SK-N-SH treated with all-trans-retinoic acid at 6 μM for 48 hours (cell line): ENCODE data around the gene CLEC12A.
"Not testable (repeated sequence)": the region's sequence is repeated elsewhere in the genome, so short reads cannot be mapped to it uniquely, and the experiment has no call there.

Experiments
- ATAC-seq: fragments of 200-7000 bp; cut with Tn5 transposase; 3 replicates; pipeline ENCODE4 v1.9.1; 2020; ENCODE audit warnings: mild to moderate bottlenecking, moderate library complexity
- BACH2 ChIP-seq: fragments of 250-450 bp; sonication (Bioruptor Pico); IDR thresholded peaks from 2 replicates; pipeline ENCODE4 v1.9.0; 2021; ENCODE audit warnings: mild to moderate bottlenecking, borderline replicate concordance
- CREB5 ChIP-seq: fragments of 250-450 bp; sonication (Bioruptor Pico); IDR thresholded peaks from 2 replicates; pipeline ENCODE4 v1.5.1; 2020; ENCODE audit warnings: low read depth, mild to moderate bottlenecking, moderate library complexity
- CSDC2 ChIP-seq: fragments of 250-450 bp; sonication (Bioruptor Pico); IDR thresholded peaks from 2 replicates; pipeline ENCODE4 v1.5.0; 2020; ENCODE audit warnings: mild to moderate bottlenecking, moderate library complexity
- CSRNP3 ChIP-seq: fragments of 250-450 bp; sonication (Bioruptor Pico); IDR thresholded peaks from 2 replicates; pipeline ENCODE4 v1.5.1; 2021; ENCODE audit warnings: mild to moderate bottlenecking, moderate library complexity
- ESRRG ChIP-seq: fragments of 250-450 bp; sonication (Bioruptor Pico); IDR thresholded peaks from 2 replicates; pipeline ENCODE4 v1.6.1; 2021; ENCODE audit warnings: mild to moderate bottlenecking
- GLIS3 ChIP-seq: fragments of 250-450 bp; sonication (Bioruptor Pico); IDR thresholded peaks from 2 replicates; pipeline ENCODE4 v1.5.0; 2020; ENCODE audit warnings: mild to moderate bottlenecking, moderate library complexity
- ISL1 ChIP-seq: fragments of 250-450 bp; sonication (Bioruptor Pico); IDR thresholded peaks from 2 replicates; pipeline ENCODE4 v2.1.2; 2022; ENCODE audit warnings: mild to moderate bottlenecking, moderate library complexity
- PPARA ChIP-seq: fragments of 250-450 bp; sonication (Bioruptor Pico); IDR thresholded peaks from 2 replicates; pipeline ENCODE4 v1.5.0; 2020; ENCODE audit warnings: mild to moderate bottlenecking, borderline replicate concordance
- RARB ChIP-seq: fragments of 250-450 bp; sonication (Bioruptor Pico); IDR thresholded peaks from 2 replicates; pipeline ENCODE4 v1.8.0; 2021; ENCODE audit warnings: mild to moderate bottlenecking, moderate library complexity
- SNAI2 ChIP-seq: fragments of 250-450 bp; sonication (Bioruptor Pico); IDR thresholded peaks from 2 replicates; pipeline ENCODE4 v1.5.0; 2020; ENCODE audit warnings: mild to moderate bottlenecking, moderate library complexity
- TCF4 ChIP-seq: fragments of 250-450 bp; sonication (Bioruptor Pico); IDR thresholded peaks from 2 replicates; pipeline ENCODE4 v1.8.0; 2021; ENCODE audit warnings: mild to moderate bottlenecking, moderate library complexity, borderline replicate concordance
- TSHZ2 ChIP-seq: fragments of 250-450 bp; sonication (Bioruptor Pico); IDR thresholded peaks from 2 replicates; pipeline ENCODE4 v1.5.0; 2020; ENCODE audit warnings: mild to moderate bottlenecking, moderate library complexity
- ZC3H10 ChIP-seq: fragments of 250-450 bp; sonication (Bioruptor Pico); IDR thresholded peaks from 2 replicates; pipeline ENCODE4 v1.5.1; 2021; ENCODE audit warnings: mild to moderate bottlenecking, moderate library complexity
- ZFP3 ChIP-seq: fragments of 250-450 bp; sonication (Bioruptor Pico); IDR thresholded peaks from 2 replicates; pipeline ENCODE4 v1.5.0; 2020; ENCODE audit warnings: mild to moderate bottlenecking, moderate library complexity
- ZFP30 ChIP-seq: fragments of 450-650 bp; formaldehyde crosslinking; IDR thresholded peaks from 2 replicates; pipeline ENCODE4 v1.5.0; 2022; ENCODE audit warnings: mild to moderate bottlenecking, moderate library complexity
- ZNF565 ChIP-seq: fragments of 450-650 bp; formaldehyde crosslinking; conservative IDR thresholded peaks from 2 replicates; pipeline ENCODE4 v1.5.0; 2020; ENCODE audit warnings: low read depth, mild to moderate bottlenecking, moderate library complexity

The CLEC12A gene

GRCh38 chr12:9975614-9976013 lies 4.4 kb downstream of the CLEC12A start:
- ATAC-seq: no peak

GRCh38 chr12:9976626-9977025 lies 5.4 kb downstream of the CLEC12A start:
- ATAC-seq: not testable (repeated sequence)

More at GRCh38 chr12:9975614-9976013, 4.4 kb downstream of the CLEC12A start:
- no peak for TF ChIP-seq TCF4 (CRISPR knock-in tag)
- TF ChIP-seq RARB (CRISPR knock-in tag): no peak
- TF ChIP-seq CSRNP3 (CRISPR knock-in tag): no peak
- TF ChIP-seq ISL1 (CRISPR knock-in tag): no peak
- TF ChIP-seq CSDC2 (CRISPR knock-in tag): no peak
- TF ChIP-seq PPARA: no peak
- no peak for TF ChIP-seq GLIS3 (CRISPR knock-in tag)
- no peak for TF ChIP-seq ZFP30 (CRISPR knock-in tag)
- no peak for TF ChIP-seq ZC3H10 (CRISPR knock-in tag)
- TF ChIP-seq TSHZ2 (CRISPR knock-in tag): no peak

GRCh38 chr12:9977916-9978315 lies 6.7 kb downstream of the CLEC12A start:
- no peak for ATAC-seq
- TF ChIP-seq TSHZ2 (CRISPR knock-in tag) (no peak), ISL1 (CRISPR knock-in tag) (no peak)

GRCh38 chr12:9980126-9980525 lies 8.9 kb downstream of the CLEC12A start:
- no peak for TF ChIP-seq TSHZ2 (CRISPR knock-in tag)
- TF ChIP-seq CSRNP3 (CRISPR knock-in tag): no peak
- no peak for TF ChIP-seq SNAI2 (CRISPR knock-in tag)
- no peak for ATAC-seq

GRCh38 chr12:9991876-9992275 lies 20.7 kb downstream of the CLEC12A start:
- no peak for ATAC-seq
- TF ChIP-seq SNAI2 (CRISPR knock-in tag) (no peak), TSHZ2 (CRISPR knock-in tag) (no peak), RARB (CRISPR knock-in tag) (no peak), ZFP3 (CRISPR knock-in tag) (no peak), CSDC2 (CRISPR knock-in tag) (no peak), ESRRG (CRISPR knock-in tag) (no peak), ZC3H10 (CRISPR knock-in tag) (no peak), BACH2 (CRISPR knock-in tag) (no peak), CREB5 (no peak), ZNF565 (CRISPR knock-in tag) (no peak)
